Measurements from ENCODE around the gene TNFRSF18. TPM values are rescaled to one million over a fixed set of nuclear protein-coding genes. Genes with fewer than 3 reads are reported as not detected.

The TNFRSF18 gene
- total and polyA plus RNA-seq, 5 experiments from 2014 or later: 1.5 to 2.3 (median 1.6) TPM; not detected in 2

DNA sequence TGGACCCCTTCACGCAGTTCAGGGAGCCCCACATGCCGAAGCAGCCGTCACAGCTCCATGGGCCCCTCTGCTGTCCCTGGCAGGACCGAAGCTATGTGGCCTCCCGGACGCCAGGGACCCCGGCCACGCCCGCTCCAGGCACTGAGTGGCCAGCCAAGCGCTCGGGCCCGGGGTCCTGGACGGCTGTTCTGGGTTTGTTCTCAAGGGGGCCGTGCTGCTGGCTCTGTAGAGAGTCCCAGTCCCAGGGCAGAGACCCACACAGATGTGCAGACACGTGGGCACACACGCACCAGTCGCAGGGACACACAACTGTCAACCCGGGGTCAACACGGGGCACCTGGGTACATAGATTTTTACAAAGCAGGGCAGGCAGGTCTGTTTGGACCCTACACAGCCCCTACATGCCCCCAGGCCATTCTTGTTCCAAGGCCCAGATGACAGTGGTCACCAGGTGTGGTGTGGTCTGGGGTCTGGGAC lies 32.3 kb upstream of the TNFRSF18 start:
- no peak overlapping the region for H3K4me3 Mint-ChIP-seq
- no peaks in the 10 kb centered on the region for H3K9me3 Mint-ChIP-seq
- peaks cover 0 to 8% (median 0%) of the 10 kb centered on the region in 3 donors for H3K36me3 Mint-ChIP-seq
- POLR2A ChIA-PET: no interaction called here
- no peak for DNase-seq
- no peak for ATAC-seq
- peaks cover 2 to 12% (median 11%) of the 10 kb centered on the region in 4 donors for H3K4me1 Mint-ChIP-seq
- H3K27ac Mint-ChIP-seq: no peak overlapping the region
- no peaks in the 10 kb centered on the region for H3K27me3 Mint-ChIP-seq

DNA sequence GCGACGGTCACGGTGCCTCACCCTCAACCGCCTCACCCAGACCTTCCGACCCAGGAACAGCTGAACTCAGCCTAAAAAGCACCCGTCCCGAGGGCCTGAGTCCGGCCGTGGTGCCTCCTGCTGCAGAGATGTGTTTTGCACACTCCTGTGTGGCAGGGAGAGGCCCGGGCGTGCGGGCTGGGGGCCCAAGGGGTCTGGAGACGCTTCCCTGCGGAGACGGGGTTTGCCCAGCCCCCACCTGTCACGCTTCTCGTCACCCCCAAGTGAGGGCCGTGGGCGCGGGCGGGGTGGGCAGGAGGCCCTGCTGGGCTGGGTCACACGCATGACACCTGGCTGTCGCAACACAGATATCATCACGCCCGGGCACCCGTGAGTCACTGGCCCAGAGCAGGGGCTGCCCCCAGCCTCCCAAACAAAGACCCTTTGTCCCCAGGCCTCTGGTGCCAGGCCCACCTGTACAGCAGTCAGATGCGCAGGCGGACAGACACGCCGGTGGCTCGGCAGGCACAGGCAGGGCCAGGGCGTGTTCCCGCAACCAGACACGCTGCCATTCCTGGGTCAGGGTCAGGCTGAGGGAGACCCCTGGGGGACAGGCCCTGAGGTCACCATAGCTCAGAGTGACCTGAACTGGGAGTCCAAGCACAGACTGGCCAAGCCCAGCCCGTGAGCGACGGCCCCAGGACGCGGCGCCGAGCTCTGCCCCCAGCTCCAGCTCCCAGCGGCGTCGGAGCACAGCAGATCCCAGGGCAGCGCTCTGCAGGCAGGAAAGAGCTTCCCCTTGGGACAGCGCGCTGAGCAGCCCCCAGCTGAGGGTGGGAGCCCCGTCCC lies 31.7 kb upstream of the TNFRSF18 start:
- POLR2A ChIA-PET: no interaction called here
- no peak for DNase-seq
- Mint-ChIP-seq H3K4me3 (no peak overlapping the region), H3K27ac (no peak overlapping the region), H3K27me3 (no peaks in the 10 kb centered on the region), H3K4me1 (peaks cover 4 to 18% (median 15%) of the 10 kb centered on the region in 4 donors), H3K36me3 (peaks cover 0 to 8% (median 0%) of the 10 kb centered on the region in 3 donors), H3K9me3 (no peaks in the 10 kb centered on the region)
- ATAC-seq: no peak

DNA sequence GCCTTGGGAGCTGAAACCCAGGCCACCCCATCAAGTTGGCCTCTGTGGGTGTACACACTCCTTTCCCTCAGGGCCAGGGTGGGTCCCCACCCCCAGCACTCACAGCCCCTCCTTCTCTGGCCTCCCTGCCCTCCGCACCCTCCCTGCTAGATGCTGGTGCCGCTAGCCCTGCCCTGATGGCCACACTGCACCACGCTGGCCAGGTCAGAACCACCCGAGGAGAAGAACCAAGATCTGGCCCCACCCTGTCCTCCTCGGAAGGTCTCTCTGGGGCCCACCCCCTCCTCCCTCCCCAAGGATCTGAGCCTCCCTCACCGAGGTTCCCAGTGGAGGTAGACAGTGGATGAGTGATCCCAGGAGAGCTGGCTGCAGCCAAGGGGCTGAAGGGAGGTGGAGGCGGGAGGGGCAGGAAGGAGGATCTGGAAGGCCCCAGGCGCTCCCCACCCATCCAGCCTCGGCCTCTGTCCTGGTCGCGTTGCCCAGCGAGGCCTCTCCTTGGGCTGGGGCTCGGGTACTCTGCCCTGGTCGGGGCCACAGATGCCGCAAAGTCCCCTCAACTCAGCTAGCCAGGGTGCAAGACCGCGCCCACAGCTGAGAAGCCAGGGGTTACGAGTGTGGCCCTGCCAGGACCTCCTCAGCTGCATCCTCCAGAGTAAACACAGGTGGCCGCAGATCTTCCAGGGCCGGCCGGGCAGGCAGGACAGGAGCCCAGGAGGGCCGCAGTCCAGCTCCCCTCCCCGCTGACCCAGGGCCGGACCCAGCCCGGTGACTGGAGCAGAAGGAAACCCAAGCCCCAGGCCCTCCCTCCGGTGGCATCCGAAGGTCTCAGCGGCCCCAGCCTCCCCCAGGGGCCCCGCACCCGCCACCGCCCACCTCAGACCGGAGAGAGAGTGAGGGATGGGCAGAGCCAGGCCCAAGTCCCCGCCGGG lies 30.8 kb upstream of the TNFRSF18 start:
- Mint-ChIP-seq H3K36me3 (peaks cover 0 to 8% (median 0%) of the 10 kb centered on the region in 3 donors), H3K4me3 (peak overlapping the region in 1 of 10 donors; percentile 6), H3K27ac (no peak overlapping the region), H3K9me3 (no peaks in the 10 kb centered on the region), H3K27me3 (no peaks in the 10 kb centered on the region), H3K4me1 (peaks cover 4 to 18% (median 15%) of the 10 kb centered on the region in 4 donors)
- DNase-seq (no peak), ATAC-seq (no peak)
- POLR2A ChIA-PET: no interaction called here

DNA sequence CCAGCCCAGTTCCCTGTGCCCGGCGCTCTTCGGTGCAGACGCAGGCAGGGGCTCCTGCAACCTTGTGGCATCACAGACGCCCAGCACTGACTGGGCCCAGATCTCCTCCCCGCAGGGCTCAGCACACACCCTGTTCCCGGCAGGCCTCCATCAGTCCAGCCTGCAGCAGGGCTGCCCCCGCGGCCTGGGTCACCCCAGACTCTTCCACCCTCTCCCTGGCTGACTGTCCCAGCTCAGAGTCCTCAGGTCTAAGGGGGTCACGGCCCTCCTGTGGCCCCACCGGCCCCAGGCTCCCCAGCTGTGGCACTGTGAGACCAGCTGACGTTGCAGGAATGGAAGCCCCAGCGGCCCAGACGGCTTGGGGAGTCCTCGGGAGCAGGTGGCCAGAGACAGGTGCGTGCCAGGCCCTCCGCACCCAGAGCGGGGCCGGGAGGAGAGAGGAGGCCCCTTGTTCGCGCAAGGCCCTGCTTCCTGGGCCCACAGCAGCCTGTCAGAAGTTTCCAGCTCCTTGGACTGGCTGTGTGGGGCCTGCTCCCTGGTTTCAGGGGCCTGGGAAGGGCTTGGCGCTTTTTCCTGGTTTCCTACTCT lies 29.9 kb upstream of the TNFRSF18 start:
- H3K27me3 Mint-ChIP-seq: no peaks in the 10 kb centered on the region
- DNase-seq (no peak), ATAC-seq (no peak)
- no peaks in the 10 kb centered on the region for H3K9me3 Mint-ChIP-seq
- peaks cover 4 to 18% (median 15%) of the 10 kb centered on the region in 4 donors for H3K4me1 Mint-ChIP-seq
- no peak overlapping the region for H3K4me3 Mint-ChIP-seq
- H3K36me3 Mint-ChIP-seq: peaks cover 0 to 8% (median 0%) of the 10 kb centered on the region in 3 donors
- POLR2A ChIA-PET: no interaction called here
- peak overlapping the region in 1 of 10 donors; percentile 25 for H3K27ac Mint-ChIP-seq

DNA sequence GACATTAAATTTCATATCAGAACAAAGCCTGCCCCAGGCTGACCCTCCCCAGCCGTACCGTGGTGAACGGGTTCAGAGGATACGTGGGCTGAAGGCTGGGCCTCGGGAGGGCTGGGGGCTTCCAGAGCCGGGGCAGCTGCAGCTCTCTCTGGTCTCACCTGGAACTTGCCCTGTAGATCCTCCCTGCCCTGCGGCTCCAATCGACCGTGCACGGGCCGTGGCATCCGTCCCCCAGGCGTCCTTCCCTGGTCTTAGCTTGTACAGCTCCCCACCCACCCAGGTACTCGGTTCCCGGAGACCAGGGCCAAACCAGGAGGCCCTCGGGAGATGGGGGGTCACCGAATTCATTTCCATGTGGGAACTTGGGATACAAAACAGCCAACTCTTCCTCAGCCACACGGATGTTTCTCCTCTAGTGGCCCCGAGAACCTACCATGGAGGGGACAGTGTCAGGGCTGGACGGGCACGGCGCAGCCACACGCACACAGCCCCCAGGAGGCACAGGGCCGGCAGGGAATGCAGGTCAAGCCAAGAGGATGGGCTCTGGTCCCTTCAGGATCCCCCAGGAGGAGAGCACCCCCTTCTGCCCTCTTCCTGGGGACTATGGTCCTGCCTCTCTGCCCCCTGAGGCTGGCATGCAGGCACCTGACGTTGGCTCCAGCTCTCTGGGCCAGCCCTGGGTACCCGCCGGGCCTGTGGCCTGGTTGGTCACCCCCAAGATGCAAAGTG lies 28.8 kb upstream of the TNFRSF18 start:
- Mint-ChIP-seq H3K4me3 (peak overlapping the region in 4 of 10 donors; percentile 2 to 91 (median 43)), H3K36me3 (peaks cover 0 to 8% (median 0%) of the 10 kb centered on the region in 3 donors), H3K27ac (peak overlapping the region in 1 of 10 donors; percentile 7), H3K9me3 (no peaks in the 10 kb centered on the region), H3K4me1 (peaks cover 8 to 27% (median 25%) of the 10 kb centered on the region in 4 donors), H3K27me3 (no peaks in the 10 kb centered on the region)
- POLR2A ChIA-PET: no interaction called here
- DNase-seq (no peak), ATAC-seq (no peak)

DNA sequence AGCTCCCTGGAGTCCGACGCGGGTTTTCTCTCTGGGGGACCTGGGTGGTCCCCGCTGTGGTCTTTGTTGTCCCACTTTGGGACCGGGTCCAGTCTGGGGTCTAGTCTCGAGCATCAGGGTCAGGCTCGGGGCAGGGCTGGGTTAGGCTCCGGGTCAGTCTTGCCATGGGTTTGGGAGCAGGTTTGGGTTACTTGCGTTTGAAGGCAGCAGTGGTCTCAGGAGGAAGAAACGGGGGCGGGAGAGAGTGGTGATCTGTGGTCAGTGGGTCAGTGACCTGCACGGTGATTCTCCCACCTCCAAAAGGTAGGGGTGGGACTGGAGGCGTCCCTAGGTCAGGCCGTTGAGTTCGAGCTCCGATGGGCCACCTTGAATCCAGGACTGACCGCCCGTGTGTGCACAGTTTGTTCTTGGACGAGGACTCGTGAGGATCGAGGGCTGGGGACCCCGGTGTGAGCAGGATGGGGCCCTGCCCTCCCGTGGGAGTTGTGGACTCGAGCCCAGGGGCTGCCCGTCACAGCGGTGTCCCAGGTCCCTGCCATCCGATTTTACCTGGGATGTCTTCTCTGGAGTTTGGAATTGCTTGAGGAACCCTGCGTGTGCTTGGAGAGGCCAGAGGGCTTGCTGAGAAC lies 27.9 kb upstream of the TNFRSF18 start:
- no peaks in the 10 kb centered on the region for H3K27me3 Mint-ChIP-seq
- H3K4me1 Mint-ChIP-seq: peaks cover 14 to 36% (median 33%) of the 10 kb centered on the region in 4 donors
- POLR2A ChIA-PET: no interaction called here
- H3K36me3 Mint-ChIP-seq: peaks cover 0 to 11% (median 0%) of the 10 kb centered on the region in 3 donors
- H3K27ac Mint-ChIP-seq: peak overlapping the region in 6 of 10 donors; percentile 27 to 85 (median 74)
- peak overlapping the region; percentile 25 to 91 (median 77) for H3K4me3 Mint-ChIP-seq
- H3K9me3 Mint-ChIP-seq: no peaks in the 10 kb centered on the region
- ATAC-seq (no peak), DNase-seq (no peak)

DNA sequence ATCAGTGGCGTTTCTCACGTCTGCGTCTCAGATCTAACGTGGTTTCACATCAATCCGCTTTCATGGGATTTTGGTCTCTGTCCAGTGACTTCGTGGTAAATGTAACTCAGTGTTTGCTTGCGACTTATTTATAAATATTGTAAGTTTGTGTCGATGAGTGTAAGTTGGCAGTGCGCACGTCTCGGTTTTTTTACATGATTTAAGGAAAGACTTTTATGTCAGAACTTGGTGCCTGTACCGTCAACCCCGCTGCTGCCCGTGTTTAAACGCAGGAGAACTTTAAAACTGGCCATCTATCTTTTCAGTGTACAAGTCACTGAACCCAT lies 27.1 kb upstream of the TNFRSF18 start:
- Mint-ChIP-seq H3K4me1 (peaks cover 14 to 40% (median 37%) of the 10 kb centered on the region in 4 donors), H3K27ac (peak overlapping the region in 9 of 10 donors; percentile 19 to 86 (median 79)), H3K4me3 (peak overlapping the region; percentile 69 to 91 (median 80)), H3K27me3 (no peaks in the 10 kb centered on the region), H3K9me3 (no peaks in the 10 kb centered on the region), H3K36me3 (peaks cover 0 to 11% (median 0%) of the 10 kb centered on the region in 3 donors)
- POLR2A ChIA-PET: no interaction called here
- DNase-seq (no peak), ATAC-seq (no peak)

DNA sequence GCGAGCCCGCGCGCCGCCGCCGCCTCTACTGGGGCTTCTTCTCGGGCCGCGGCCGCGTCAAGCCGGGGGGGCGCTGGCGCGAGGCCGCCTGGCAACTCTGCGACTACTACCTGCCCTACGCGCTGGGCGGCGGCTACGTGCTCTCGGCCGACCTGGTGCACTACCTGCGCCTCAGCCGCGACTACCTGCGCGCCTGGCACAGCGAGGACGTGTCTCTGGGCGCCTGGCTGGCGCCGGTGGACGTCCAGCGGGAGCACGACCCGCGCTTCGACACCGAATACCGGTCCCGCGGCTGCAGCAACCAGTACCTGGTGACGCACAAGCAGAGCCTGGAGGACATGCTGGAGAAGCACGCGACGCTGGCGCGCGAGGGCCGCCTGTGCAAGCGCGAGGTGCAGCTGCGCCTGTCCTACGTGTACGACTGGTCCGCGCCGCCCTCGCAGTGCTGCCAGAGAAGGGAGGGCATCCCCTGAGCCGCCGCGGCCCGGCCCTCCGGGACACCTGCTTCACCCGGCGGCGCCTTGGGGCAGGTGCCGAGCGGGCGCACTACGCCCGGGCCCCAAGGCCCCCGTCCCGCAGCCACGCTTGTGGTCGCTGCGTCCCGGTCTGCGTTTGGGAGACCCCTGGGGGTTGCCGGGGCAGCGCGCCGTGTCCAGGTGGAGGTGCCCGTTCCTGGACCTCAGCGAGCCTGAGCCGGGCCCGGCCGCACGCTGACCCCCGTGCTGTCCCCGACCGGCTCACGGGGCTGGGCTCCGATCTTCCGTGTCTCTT lies 26.6 kb upstream of the TNFRSF18 start:
- POLR2A ChIA-PET: interaction anchor here (0.9 kb wide), 1 partner anchor 75 kb away, joined by 3 read pairs; no protein-coding TSS in a partner anchor
- Mint-ChIP-seq H3K4me3 (peak overlapping the region; percentile 69 to 91 (median 80)), H3K36me3 (peaks cover 0 to 11% (median 0%) of the 10 kb centered on the region in 3 donors), H3K27me3 (no peaks in the 10 kb centered on the region), H3K4me1 (peaks cover 14 to 43% (median 37%) of the 10 kb centered on the region in 4 donors), H3K9me3 (no peaks in the 10 kb centered on the region), H3K27ac (peak overlapping the region in 8 of 10 donors; percentile 27 to 86 (median 80))
- DNase-seq (peak in 1 of 10 donors; percentile 18), ATAC-seq (no peak)

DNA sequence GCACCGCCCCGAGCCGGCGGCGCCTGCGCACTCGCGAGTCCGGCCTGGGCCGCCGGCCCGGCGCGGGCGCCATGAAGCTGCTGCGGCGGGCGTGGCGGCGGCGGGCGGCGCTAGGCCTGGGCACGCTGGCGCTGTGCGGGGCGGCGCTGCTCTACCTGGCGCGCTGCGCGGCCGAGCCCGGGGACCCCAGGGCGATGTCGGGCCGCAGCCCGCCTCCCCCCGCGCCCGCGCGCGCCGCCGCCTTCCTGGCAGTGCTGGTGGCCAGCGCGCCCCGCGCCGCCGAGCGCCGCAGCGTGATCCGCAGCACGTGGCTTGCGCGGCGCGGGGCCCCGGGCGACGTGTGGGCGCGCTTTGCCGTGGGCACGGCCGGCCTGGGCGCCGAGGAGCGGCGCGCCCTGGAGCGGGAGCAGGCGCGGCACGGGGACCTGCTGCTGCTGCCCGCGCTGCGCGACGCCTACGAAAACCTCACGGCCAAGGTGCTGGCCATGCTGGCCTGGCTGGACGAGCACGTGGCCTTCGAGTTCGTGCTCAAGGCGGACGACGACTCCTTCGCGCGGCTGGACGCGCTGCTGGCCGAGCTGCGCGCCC lies 25.9 kb upstream of the TNFRSF18 start, which contains the start of gene B3GALT6:
Gene B3GALT6 (plus strand): TSS at position 30 of the 588 bp plus-strand sequence. CDS start 42 bp downstream, at position 72.
- Mint-ChIP-seq H3K27ac (peak within 1 kb of the TSS; percentile 74 to 97 (median 92)), H3K4me1 (peaks cover 14 to 45% (median 37%) of the 10 kb centered on the region in 4 donors), H3K27me3 (no peaks in the 10 kb centered on the region), H3K9me3 (no peaks in the 10 kb centered on the region), H3K4me3 (peak within 1 kb of the TSS; percentile 83 to 96 (median 91)), H3K36me3 (peaks cover 0 to 11% (median 0%) of the 10 kb centered on the region in 3 donors)
- POLR2A ChIA-PET: interaction anchor here (0.6 to 1.6 kb wide), 5 partner anchors 17 to 74 kb away, joined by 3 to 6 read pairs (median 4); partner anchors contain the start of gene UBE2J2
- ATAC-seq: peak in 1 of 2 donors; percentile 75
- DNase-seq: no peak

DNA sequence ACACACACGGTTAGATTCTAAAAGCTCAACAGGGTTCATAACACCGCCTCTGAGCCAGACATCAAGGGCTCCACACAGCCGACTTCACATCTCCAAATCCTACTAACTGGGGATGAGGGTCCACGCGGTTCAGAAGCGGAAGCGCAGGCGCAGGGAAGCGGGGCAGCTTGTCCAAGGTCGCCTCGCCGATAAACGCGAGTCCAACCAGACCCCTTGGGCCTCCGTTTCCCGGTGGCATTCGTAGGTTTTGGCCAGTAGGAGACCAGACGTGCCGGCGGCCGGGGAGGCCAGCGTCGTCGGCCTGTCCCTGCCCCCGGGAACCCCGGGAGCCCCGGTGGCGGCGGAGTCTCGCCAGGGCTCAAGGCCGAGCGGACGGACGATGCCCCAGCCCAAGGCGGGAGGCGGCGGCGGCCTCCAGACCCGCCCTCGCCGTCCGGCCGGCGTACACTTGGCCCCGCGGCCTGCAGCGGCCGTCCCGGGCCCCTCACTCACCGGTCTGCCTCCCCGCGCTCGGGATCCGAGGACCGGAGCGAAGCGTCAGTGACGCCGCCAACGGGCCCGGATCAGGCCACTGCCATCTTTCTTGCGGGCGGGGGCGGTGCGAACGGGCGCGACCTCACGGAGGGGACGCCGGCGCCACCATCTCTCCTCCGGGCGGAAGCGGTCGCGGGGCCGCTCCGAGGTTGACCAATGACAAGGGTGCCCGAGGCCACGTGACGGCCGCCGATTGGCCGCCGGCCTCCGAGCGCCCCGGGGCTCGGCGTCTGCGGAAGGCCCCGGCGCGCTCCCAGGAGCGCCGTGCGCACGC lies 25.2 kb upstream of the TNFRSF18 start, which contains the start of gene SDF4:
Gene SDF4 (minus strand): TSS at position 602 of the 808 bp plus-strand sequence. CDS start 3,229 bp downstream, outside the sequence.
- POLR2A ChIA-PET: interaction anchor here (0.6 to 1.6 kb wide), 6 partner anchors 16 to 74 kb away, joined by 3 to 6 read pairs (median 4); partner anchors contain the start of gene UBE2J2
- no peaks in the 10 kb centered on the region for H3K9me3 Mint-ChIP-seq
- peak within 1 kb of the TSS; percentile 83 to 96 (median 91) for H3K4me3 Mint-ChIP-seq
- DNase-seq (peak; percentile 92 to 98 (median 96)), ATAC-seq (peak; percentile 93 to 96)
- peaks cover 0 to 11% (median 0%) of the 10 kb centered on the region in 3 donors for H3K36me3 Mint-ChIP-seq
- H3K27me3 Mint-ChIP-seq: no peaks in the 10 kb centered on the region
- peak within 1 kb of the TSS; percentile 74 to 97 (median 92) for H3K27ac Mint-ChIP-seq
- peaks cover 14 to 43% (median 37%) of the 10 kb centered on the region in 4 donors for H3K4me1 Mint-ChIP-seq
